Mucosa of rectum (tissue), 2 donors: Measurements from ENCODE around the gene MTUS2.

Experiments
- H3K27ac ChIP-seq, 2 donors: one replicate each; pipeline ENCODE4 v1.7.0; 2013; ENCODE audit warnings: inconsistent platforms in 2 of 2, low read depth in 2 of 2, low read length in 2 of 2
- H3K27me3 ChIP-seq, 2 donors: one replicate each; pipeline ENCODE4 v1.7.0; 2013; ENCODE audit warnings: low read length in 2 of 2; ENCODE audit not compliant: control insufficient read depth in 2 of 2, insufficient read depth in 2 of 2
- H3K36me3 ChIP-seq, 2 donors: one replicate each; pipeline ENCODE4 v1.7.0; 2013; ENCODE audit warnings: low read length in 2 of 2; ENCODE audit not compliant: control insufficient read depth in 2 of 2, insufficient read depth in 2 of 2
- H3K4me1 ChIP-seq, 2 donors: one replicate each; pipeline ENCODE4 v1.7.0; 2013; ENCODE audit warnings: low read length in 2 of 2, mild to moderate bottlenecking in 1 of 2; ENCODE audit not compliant: control insufficient read depth in 2 of 2, insufficient read depth in 2 of 2
- H3K4me3 ChIP-seq, 2 donors: one replicate each; pipeline ENCODE4 v1.7.0; 2013; ENCODE audit warnings: low read length in 2 of 2
- H3K9ac ChIP-seq, 2 donors: one replicate each; pipeline ENCODE4 v1.7.0; 2013; ENCODE audit warnings: low read length in 2 of 2, low read depth in 1 of 2, mild to moderate bottlenecking in 1 of 2
- H3K9me3 ChIP-seq, 2 donors: one replicate each; pipeline ENCODE4 v1.7.0; 2013; ENCODE audit warnings: low read length in 2 of 2; ENCODE audit not compliant: control insufficient read depth in 2 of 2
- donor health status: healthy.
- donor health status: Normal muscosa, but diverticular disease.

MTUS2 gene

GRCh38 chr13:29046588-29046987, 226.4 kb downstream of the MTUS2 start:
- Histone ChIP-seq H3K4me3 (no peak overlapping the region), H3K36me3 (no peaks in the 10 kb centered on the region), H3K9me3 (no peaks in the 10 kb centered on the region), H3K4me1 (no peaks in the 10 kb centered on the region), H3K27me3 (no peaks in the 10 kb centered on the region), H3K9ac (no peak overlapping the region), H3K27ac (no peak overlapping the region)

- Histone ChIP-seq H3K36me3 (no peaks in the 10 kb centered on the region), H3K4me1 (no peaks in the 10 kb centered on the region), H3K27ac (no peak overlapping the region), H3K9me3 (no peaks in the 10 kb centered on the region), H3K4me3 (no peak overlapping the region), H3K27me3 (no peaks in the 10 kb centered on the region), H3K9ac (no peak overlapping the region)
Measured at GRCh38 chr13:29049524-29049923, 229.4 kb downstream of the MTUS2 start.

- H3K9me3 ChIP-seq = no peaks in the 10 kb centered on the region
- no peaks in the 10 kb centered on the region for H3K36me3 ChIP-seq
- no peaks in the 10 kb centered on the region for H3K27me3 ChIP-seq
- no peak overlapping the region for H3K4me3 ChIP-seq
- H3K27ac ChIP-seq = no peak overlapping the region
- no peaks in the 10 kb centered on the region for H3K4me1 ChIP-seq
- H3K9ac ChIP-seq = no peak overlapping the region
Measured at GRCh38 chr13:29050719-29051118, 230.6 kb downstream of the MTUS2 start.

GRCh38 chr13:29059800-29060199, 239.7 kb downstream of the MTUS2 start:
- Histone ChIP-seq H3K4me3 (no peak overlapping the region), H3K9ac (no peak overlapping the region), H3K4me1 (no peaks in the 10 kb centered on the region), H3K9me3 (peaks cover 0 to 6% of the 10 kb centered on the region in 2 donors), H3K27ac (no peak overlapping the region), H3K27me3 (no peaks in the 10 kb centered on the region), H3K36me3 (no peaks in the 10 kb centered on the region)

- Histone ChIP-seq H3K9me3 (no peaks in the 10 kb centered on the region), H3K27ac (no peak overlapping the region), H3K4me3 (no peak overlapping the region), H3K9ac (no peak overlapping the region), H3K4me1 (no peaks in the 10 kb centered on the region), H3K27me3 (no peaks in the 10 kb centered on the region), H3K36me3 (no peaks in the 10 kb centered on the region)
Measured at GRCh38 chr13:29065142-29065541, 245.0 kb downstream of the MTUS2 start.

GRCh38 chr13:29067306-29067945, 247.3 kb downstream of the MTUS2 start:
- Histone ChIP-seq H3K9ac (no peak overlapping the region), H3K27ac (no peak overlapping the region)

GRCh38 chr13:29073755-29074154, 253.6 kb downstream of the MTUS2 start:
- H3K9me3 ChIP-seq = peaks cover 0 to 7% of the 10 kb centered on the region in 2 donors
- H3K27ac ChIP-seq = no peak overlapping the region
- no peaks in the 10 kb centered on the region for H3K36me3 ChIP-seq
- no peaks in the 10 kb centered on the region for H3K27me3 ChIP-seq
- no peak overlapping the region for H3K9ac ChIP-seq
- no peaks in the 10 kb centered on the region for H3K4me1 ChIP-seq
- H3K4me3 ChIP-seq = no peak overlapping the region

More at GRCh38 chr13:29067306-29067945, 247.3 kb downstream of the MTUS2 start:
- no peaks in the 10 kb centered on the region for H3K9me3 ChIP-seq
- no peaks in the 10 kb centered on the region for H3K27me3 ChIP-seq
- no peak overlapping the region for H3K4me3 ChIP-seq
- H3K4me1 ChIP-seq = no peaks in the 10 kb centered on the region
- H3K36me3 ChIP-seq = no peaks in the 10 kb centered on the region

- no peaks in the 10 kb centered on the region for H3K4me1 ChIP-seq
- H3K4me3 ChIP-seq = no peak overlapping the region
- H3K27ac ChIP-seq = no peak overlapping the region
- no peaks in the 10 kb centered on the region for H3K27me3 ChIP-seq
- H3K36me3 ChIP-seq = no peaks in the 10 kb centered on the region
- no peak overlapping the region for H3K9ac ChIP-seq
- peaks cover 0 to 7% of the 10 kb centered on the region in 2 donors for H3K9me3 ChIP-seq
Measured at GRCh38 chr13:29077051-29077813, 257.1 kb downstream of the MTUS2 start.

GRCh38 chr13:29081036-29081435, 260.9 kb downstream of the MTUS2 start:
- no peak overlapping the region for H3K27ac ChIP-seq
- peaks cover 0 to 7% of the 10 kb centered on the region in 2 donors for H3K9me3 ChIP-seq
- H3K4me3 ChIP-seq = no peak overlapping the region
- no peaks in the 10 kb centered on the region for H3K27me3 ChIP-seq
- H3K36me3 ChIP-seq = no peaks in the 10 kb centered on the region
- H3K4me1 ChIP-seq = no peaks in the 10 kb centered on the region
- no peak overlapping the region for H3K9ac ChIP-seq

GRCh38 chr13:29081697-29082440, 261.7 kb downstream of the MTUS2 start:
- Histone ChIP-seq H3K27me3 (no peaks in the 10 kb centered on the region), H3K27ac (no peak overlapping the region), H3K9ac (no peak overlapping the region), H3K9me3 (peaks cover 0 to 3% of the 10 kb centered on the region in 2 donors), H3K36me3 (no peaks in the 10 kb centered on the region), H3K4me1 (no peaks in the 10 kb centered on the region), H3K4me3 (no peak overlapping the region)
